Activated CD8-positive, alpha-beta memory T cell treated with anti-CD3 and anti-CD28 coated beads for 36 hours (primary cell): ENCODE data around the gene BPGM. TPM values are rescaled to one million over a fixed set of nuclear protein-coding genes. Genes with fewer than 3 reads are reported as not detected.
"Not testable (repeated sequence)": the region's sequence is repeated elsewhere in the genome, so short reads cannot be mapped to it uniquely, and the experiment has no call there.

ENCODE experiments used
- CTCF ChIA-PET: fragments of 350-600 bp; sonication (Branson Sonifier 250); formaldehyde crosslinking; loops from one replicate; lab custom pipeline; 2021; ENCODE audit warnings: antibody characterized with exemption; lab: Charles Lee
- POLR2A ChIA-PET: fragments of 350-600 bp; sonication (Branson Sonifier 250); formaldehyde crosslinking; loops from one replicate; lab custom pipeline; 2021; ENCODE audit warnings: antibody characterized with exemption; lab: Charles Lee
- total RNA-seq, 2 experiments: library from RNA; stranded (reverse); gene quantifications; one replicate each; pipeline ENCODE4 v1.2.3, GENCODE V29; 2021

Gene BPGM
- total RNA-seq, 2 experiments from 2014 or later = 18.3 TPM

DNA sequence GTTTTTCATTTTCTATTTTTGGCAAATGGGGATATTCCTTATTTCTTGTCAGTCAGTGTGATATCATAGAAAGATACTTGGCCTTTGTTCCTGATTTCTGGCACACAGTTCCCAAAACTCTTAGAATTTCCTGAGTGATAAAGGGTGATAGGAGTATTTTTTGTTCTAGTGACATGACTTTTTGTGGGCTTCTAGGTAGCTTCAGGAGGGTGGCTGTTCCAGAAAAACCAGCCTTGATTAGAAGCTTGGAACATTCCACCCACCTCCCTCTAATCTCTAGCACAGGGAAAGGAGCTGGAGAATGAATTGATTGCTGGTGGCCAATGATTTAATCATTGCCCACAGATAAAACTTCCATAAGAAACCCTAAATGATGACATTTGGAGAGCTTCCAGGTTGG, 17.2 kb upstream of the BPGM start:
- POLR2A ChIA-PET = no interaction called here

DNA sequence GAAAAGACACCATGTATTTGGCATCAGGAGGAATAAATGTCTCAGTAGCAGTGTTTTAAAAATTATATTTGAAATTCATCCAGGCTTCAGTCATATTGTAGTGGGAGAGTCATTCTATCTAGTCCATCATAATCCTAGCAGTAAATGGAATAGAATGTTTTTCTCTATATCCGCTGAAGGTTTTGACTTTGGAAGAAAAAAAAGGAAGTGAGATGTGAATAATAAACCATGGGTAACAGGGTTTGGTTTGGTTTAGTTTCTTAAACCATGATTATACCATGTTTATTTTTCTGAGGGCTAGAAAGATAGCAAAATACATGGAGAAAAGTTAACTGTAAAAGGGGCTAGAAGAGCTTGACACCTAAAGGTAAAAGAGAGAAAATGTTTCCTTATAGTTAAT, 16.4 kb upstream of the BPGM start:
- POLR2A ChIA-PET = no interaction called here
- CTCF ChIA-PET = interaction anchor here (1.2 kb wide), 1 partner anchor 539 kb away, joined by 3 read pairs; no protein-coding TSS in a partner anchor

More for the DNA sequence above, 17.2 kb upstream of the BPGM start:
- CTCF ChIA-PET = interaction anchor here (0.6 to 1.2 kb wide), 4 partner anchors 71 to 926 kb away, joined by 3 to 4 read pairs (median 3); no protein-coding TSS in a partner anchor

GRCh38 chr7:134630893-134631292, 15.8 kb upstream of the BPGM start:
- POLR2A ChIA-PET = no interaction called here
- CTCF ChIA-PET = interaction anchor here (3.5 kb wide), 1 partner anchor 71 kb away, joined by 21 read pairs; no protein-coding TSS in a partner anchor

DNA sequence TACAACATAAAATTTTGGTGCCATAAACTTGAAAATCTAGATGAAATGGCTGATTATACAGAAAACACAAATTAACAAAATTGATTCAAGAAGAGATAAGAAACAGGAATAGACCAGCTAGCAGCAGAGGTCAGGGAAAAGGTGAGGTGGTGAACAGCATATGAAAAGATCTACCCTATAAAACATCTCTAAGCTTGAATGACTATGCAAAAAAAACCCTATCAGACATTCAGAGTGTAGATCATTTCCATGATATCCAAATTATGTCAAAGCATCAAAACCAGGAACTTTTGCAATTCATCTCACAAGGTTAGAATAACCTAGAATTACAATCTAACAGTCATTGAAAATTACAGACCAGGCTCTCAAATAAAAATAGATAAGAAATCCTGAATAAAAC, 14.6 kb upstream of the BPGM start:
- POLR2A ChIA-PET = no interaction called here
- CTCF ChIA-PET = interaction anchor here (1.0 to 3.5 kb wide), 4 partner anchors 10 to 93 kb away, joined by 3 to 21 read pairs (median 3); no protein-coding TSS in a partner anchor

GRCh38 chr7:134632937-134633540, 13.6 kb upstream of the BPGM start:
- ChIA-PET CTCF (interaction anchor here (0.7 to 3.5 kb wide), 8 partner anchors 9 to 111 kb away, joined by 3 to 21 read pairs (median 4); no protein-coding TSS in a partner anchor), POLR2A (no interaction called here)

- POLR2A ChIA-PET = no interaction called here
- CTCF ChIA-PET = interaction anchor here (1.3 kb wide), 1 partner anchor 65 kb away, joined by 3 read pairs; no protein-coding TSS in a partner anchor
Observed at GRCh38 chr7:134636008-134636449, 10.6 kb upstream of the BPGM start.

- POLR2A ChIA-PET = no interaction called here
- CTCF ChIA-PET = interaction anchor here (1.0 to 1.2 kb wide), 2 partner anchors 9 to 91 kb away, joined by 3 read pairs; partner anchors contain the start of gene BPGM
Observed at GRCh38 chr7:134637441-134637840, 9.2 kb upstream of the BPGM start.

DNA sequence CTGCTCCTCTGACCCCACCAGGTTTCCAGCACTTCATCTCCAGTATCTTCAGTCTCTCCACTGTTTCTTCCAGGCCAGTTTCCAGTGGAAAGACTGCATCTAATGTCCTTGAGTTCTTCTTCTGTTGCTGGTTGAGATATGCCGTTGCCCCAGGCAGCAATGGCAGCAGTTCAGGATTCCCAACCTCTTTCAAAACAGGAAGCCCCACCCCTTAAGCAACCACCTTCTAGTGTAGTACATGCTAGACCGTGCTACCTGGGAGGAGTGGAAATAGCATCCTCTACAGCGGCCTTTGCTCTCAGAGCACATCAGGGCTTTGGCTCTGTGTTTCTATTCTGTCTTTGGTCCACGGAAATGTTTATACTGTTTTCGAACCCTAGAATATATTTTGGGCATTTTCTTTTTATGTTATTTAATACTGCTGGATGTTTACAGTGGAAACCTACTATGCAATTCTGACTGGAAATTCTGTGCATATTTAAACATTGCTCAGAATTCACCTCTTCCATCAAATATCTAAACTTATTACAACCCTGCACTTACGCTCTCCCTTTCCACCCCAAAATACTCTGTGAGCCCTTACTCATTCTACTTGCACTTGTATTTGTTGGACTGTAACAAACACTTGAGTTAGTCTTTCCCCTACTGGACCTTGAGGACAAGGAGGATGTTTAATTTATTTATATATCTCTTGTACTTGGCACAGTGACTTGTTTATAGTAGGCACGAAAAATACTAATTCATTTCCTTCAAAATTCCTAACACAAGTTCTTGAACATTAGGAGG, 8.5 kb upstream of the BPGM start:
- ChIA-PET POLR2A (no interaction called here), CTCF (interaction anchor here (1.2 kb wide), 1 partner anchor 91 kb away, joined by 3 read pairs; no protein-coding TSS in a partner anchor)

DNA sequence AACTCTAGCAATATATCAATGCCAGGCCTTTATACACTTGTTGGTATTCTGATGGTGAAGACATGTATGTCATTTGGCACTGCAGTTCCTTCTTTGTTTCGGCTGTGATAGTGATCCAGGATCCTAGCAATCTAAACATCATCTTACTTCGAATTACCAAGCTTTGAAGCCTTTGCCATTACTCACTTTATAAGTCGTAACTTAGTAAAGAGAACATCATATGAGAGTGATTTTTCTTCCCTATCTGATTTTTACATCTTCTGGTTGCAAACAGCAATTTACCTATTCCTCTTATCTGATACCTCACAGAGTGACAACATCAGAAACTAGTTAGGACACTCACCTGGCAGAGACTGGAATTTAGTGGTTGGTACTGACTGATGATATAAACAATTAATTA, 7.6 kb upstream of the BPGM start:
- ChIA-PET CTCF (no interaction called here), POLR2A (no interaction called here)

DNA sequence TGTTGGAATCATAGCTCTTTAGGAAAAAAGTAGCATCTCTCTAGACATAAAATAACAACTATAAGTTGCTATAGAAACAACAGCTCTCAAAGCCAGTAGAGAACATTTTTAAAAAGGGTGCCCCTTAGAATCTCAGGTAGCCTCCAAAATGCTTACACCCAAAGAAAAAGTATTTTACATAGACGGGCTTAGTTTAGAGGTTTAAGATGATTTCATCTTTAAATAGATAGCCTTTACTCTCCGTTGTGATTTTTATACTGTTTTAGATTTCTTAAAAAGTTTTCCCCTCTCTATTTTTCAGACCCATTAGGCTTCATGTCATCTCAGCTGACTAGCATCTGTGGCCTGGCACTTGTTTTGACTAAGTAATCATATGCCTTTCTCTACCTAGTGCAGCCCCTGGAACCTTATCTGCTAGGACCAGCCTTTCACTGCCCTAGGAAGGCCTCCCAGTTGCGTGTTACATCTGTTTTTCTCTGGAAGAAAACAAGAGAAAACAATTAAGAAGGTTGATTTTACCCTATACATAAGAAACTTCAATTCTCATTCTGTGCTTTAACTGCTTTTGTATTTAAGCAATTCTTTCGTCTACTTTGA, 6.9 kb upstream of the BPGM start:
- CTCF ChIA-PET = no interaction called here
- POLR2A ChIA-PET = no interaction called here

GRCh38 chr7:134640842-134641715, 5.6 kb upstream of the BPGM start:
- POLR2A ChIA-PET = interaction anchor here (0.6 to 0.7 kb wide), 2 partner anchors 28 to 306 kb away, joined by 4 to 8 read pairs; no protein-coding TSS in a partner anchor
- CTCF ChIA-PET = interaction anchor here (0.6 kb wide), 1 partner anchor 1397 kb away, joined by 3 read pairs; no protein-coding TSS in a partner anchor

GRCh38 chr7:134641981-134642380, 4.7 kb upstream of the BPGM start:
- POLR2A ChIA-PET, CTCF ChIA-PET: not testable (repeated sequence)

- ChIA-PET POLR2A (no interaction called here), CTCF (no interaction called here)
Observed at GRCh38 chr7:134643131-134643530, 3.5 kb upstream of the BPGM start.

- CTCF ChIA-PET = interaction anchor here (0.9 to 1.5 kb wide), 4 partner anchors 12 to 25 kb away, joined by 3 to 4 read pairs (median 4); no protein-coding TSS in a partner anchor
- POLR2A ChIA-PET = no interaction called here
Observed at GRCh38 chr7:134645478-134645877, 1.2 kb upstream of the BPGM start.

GRCh38 chr7:134645935-134646334, 718 bp upstream of the BPGM start:
- ChIA-PET CTCF (interaction anchor here (0.9 to 1.5 kb wide), 4 partner anchors 9 to 25 kb away, joined by 3 to 4 read pairs (median 3); no protein-coding TSS in a partner anchor), POLR2A (no interaction called here)

DNA sequence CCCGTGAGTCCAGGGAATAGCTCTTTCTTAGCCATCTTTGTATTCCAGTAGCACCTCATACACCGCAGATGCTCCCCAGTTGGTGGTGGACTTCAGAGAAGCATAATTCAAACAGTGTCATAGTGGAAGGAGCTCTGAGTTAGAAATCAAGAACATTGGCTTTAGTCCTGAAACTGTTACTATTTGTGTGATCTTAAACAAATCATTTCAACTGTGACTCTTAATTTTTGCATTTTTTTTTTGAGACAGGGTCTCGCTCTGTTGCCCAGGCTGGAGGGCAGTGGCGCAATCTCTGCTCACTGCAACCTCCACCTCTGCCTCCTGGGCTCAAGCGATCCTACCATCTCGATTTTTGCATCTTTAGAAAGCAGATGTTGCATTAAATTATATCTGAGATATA, 1.8 kb downstream of the BPGM start:
- POLR2A ChIA-PET = interaction anchor here (0.8 kb wide), 1 partner anchor 10 kb away, joined by 4 read pairs; no protein-coding TSS in a partner anchor

DNA sequence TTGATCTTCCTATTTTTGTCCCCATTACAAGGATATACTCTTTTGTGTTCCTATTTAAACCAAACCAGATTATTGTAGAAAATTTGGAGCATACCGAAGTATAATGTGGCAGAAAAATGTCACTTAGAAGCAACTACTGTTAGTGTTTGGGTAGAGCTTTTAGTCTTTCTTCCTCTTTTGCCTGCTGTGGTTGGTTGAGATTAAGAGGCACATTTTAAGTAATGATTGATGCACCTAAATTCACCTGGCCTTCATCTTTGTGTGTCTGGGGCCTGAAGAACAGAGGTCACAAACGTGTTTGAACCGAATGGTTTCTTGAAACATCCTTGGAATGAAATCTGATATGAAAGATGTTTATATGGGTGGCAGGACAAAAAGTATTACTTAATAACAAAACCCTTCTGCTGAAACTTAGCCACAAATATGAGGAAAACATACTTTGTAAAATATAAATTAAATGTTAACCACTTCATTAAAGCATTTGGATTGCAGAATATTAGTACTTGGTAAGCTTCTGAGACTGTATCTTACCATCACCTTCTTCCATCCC, 2.6 kb downstream of the BPGM start:
- POLR2A ChIA-PET = interaction anchor here (0.8 kb wide), 1 partner anchor 9 kb away, joined by 4 read pairs; no protein-coding TSS in a partner anchor
- CTCF ChIA-PET = no interaction called here

More for the DNA sequence above, 1.8 kb downstream of the BPGM start:
- CTCF ChIA-PET = interaction anchor here (0.6 to 0.7 kb wide), 3 partner anchors 15 to 1994 kb away, joined by 3 to 4 read pairs (median 3); no protein-coding TSS in a partner anchor

DNA sequence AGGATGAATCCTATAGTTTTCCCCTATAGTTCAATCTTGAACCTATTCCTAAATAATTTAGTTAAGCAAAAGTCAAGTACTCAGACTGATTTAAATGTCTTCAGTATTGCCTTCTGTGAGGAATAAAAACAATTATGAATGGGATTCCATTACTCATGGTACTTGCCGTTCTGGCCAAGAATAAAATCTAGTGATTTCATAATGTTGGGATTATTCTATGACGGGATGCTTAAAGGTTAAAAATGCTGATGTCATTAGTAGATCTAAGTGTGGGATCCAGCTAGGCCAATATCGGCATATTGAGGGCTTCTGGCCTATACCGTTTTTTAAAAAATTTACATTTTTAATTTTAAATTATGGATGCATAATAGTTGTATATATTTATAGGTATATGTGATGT, 5.3 kb downstream of the BPGM start:
- ChIA-PET POLR2A (no interaction called here), CTCF (no interaction called here)
